OCI-LY1 (cell line): ENCODE measurements around the gene RASSF4.

ENCODE experiments used
- H2AFZ ChIP-seq: fragments of 200-600 bp; sonication (generic), shearing (Covaris generic); 2 replicates; pipeline ENCODE4 v1.6.0; 2014; ENCODE audit warnings: antibody characterized with exemption, mild to moderate bottlenecking, low read length
- H3F3A ChIP-seq: fragments of 200-600 bp; sonication (generic), shearing (Covaris generic); 2 replicates; pipeline ENCODE4 v1.6.0; 2014; ENCODE audit warnings: mild to moderate bottlenecking, antibody characterized with exemption, low read length, moderate library complexity; ENCODE audit not compliant: insufficient read depth
- H3K27ac ChIP-seq: fragments of 200-600 bp; sonication (generic); 2 replicates; pipeline ENCODE4 v1.5.1; 2014; ENCODE audit warnings: low read length, mixed run types, mild to moderate bottlenecking, low read depth; ENCODE audit not compliant: poor library complexity, severe bottlenecking
- H3K27me3 ChIP-seq: fragments of 200-600 bp; sonication (generic); 2 replicates; pipeline ENCODE4 v1.6.0; 2014; ENCODE audit warnings: antibody characterized with exemption, mild to moderate bottlenecking, low read length, moderate library complexity; ENCODE audit not compliant: insufficient read depth
- H3K36me3 ChIP-seq: fragments of 200-600 bp; sonication (generic); 2 replicates; pipeline ENCODE4 v1.6.1; 2014; ENCODE audit warnings: mild to moderate bottlenecking, antibody characterized with exemption, low read length, moderate library complexity, mixed read lengths; ENCODE audit not compliant: insufficient read depth
- H3K4me1 ChIP-seq: fragments of 200-600 bp; sonication (generic); 2 replicates; pipeline ENCODE4 v1.5.1; 2014; ENCODE audit warnings: mild to moderate bottlenecking, low read length, moderate library complexity; ENCODE audit not compliant: insufficient read depth, severe bottlenecking
- H3K4me2 ChIP-seq: fragments of 200-600 bp; sonication (generic), shearing (Covaris generic); 2 replicates; pipeline ENCODE4 v1.6.1; 2014; ENCODE audit warnings: low read length
- H3K4me3 ChIP-seq: fragments of 200-600 bp; sonication (generic); 2 replicates; pipeline ENCODE4 v1.5.1; 2014; ENCODE audit warnings: low read length, low read depth, mild to moderate bottlenecking, mixed read lengths; ENCODE audit not compliant: poor library complexity, severe bottlenecking
- H3K79me2 ChIP-seq: fragments of 200-600 bp; shearing (Covaris generic); 2 replicates; pipeline ENCODE4 v1.6.1; 2016; ENCODE audit warnings: mixed run types, low read length, mixed read lengths; ENCODE audit not compliant: insufficient read depth
- H3K9ac ChIP-seq: fragments of 200-600 bp; sonication (generic), shearing (Covaris generic); 2 replicates; pipeline ENCODE4 v1.6.1; 2014; ENCODE audit warnings: mild to moderate bottlenecking, low read length, mixed read lengths
- H3K9me2 ChIP-seq: fragments of 200-600 bp; sonication (generic), shearing (Covaris generic); 2 replicates; pipeline ENCODE4 v1.6.1; 2014; ENCODE audit warnings: low read depth, mild to moderate bottlenecking, low read length, mixed read lengths
- H3K9me3 ChIP-seq: fragments of 200-600 bp; shearing (Covaris generic); 2 replicates; pipeline ENCODE4 v1.6.1; 2014; ENCODE audit warnings: low read length, mixed read lengths
- H4K20me1 ChIP-seq: fragments of 200-600 bp; sonication (generic), shearing (Covaris generic); 2 replicates; pipeline ENCODE4 v1.6.0; 2016; ENCODE audit warnings: mild to moderate bottlenecking, low read length; ENCODE audit not compliant: insufficient read depth
- CTCF ChIP-seq: fragments of 200-600 bp; sonication (generic), shearing (Covaris generic); IDR thresholded peaks from 2 replicates; pipeline ENCODE4 v1.5.1; 2017; ENCODE audit warnings: mild to moderate bottlenecking, antibody characterized with exemption, low read length, moderate library complexity, mixed read lengths
- EZH2 ChIP-seq: fragments of 200-600 bp; sonication (generic), shearing (Covaris generic); IDR thresholded peaks from 2 replicates; pipeline ENCODE4 v1.8.0; 2017; ENCODE audit warnings: borderline replicate concordance, mixed run types, mild to moderate bottlenecking, antibody characterized with exemption, low read length, moderate library complexity, mixed read lengths

RASSF4 gene

GRCh38 chr10:44935201-44935965 lies 24.2 kb upstream of the RASSF4 start:
- Histone ChIP-seq H3K9me3 (no peaks in the 10 kb centered on the region), H4K20me1 (no peaks in the 10 kb centered on the region), H3K4me3 (no peak overlapping the region), H3K36me3 (no peaks in the 10 kb centered on the region), H3K27me3 (no peaks in the 10 kb centered on the region; the same call in 1 of the 2 replicates), H3K9me2 (no peaks in the 10 kb centered on the region), H3K4me1 (no peaks in the 10 kb centered on the region), H3K4me2 (no peak overlapping the region), H3K79me2 (no peaks in the 10 kb centered on the region), H3K9ac (no peak overlapping the region), H3F3A (no peaks in the 10 kb centered on the region), H2AFZ (no peak overlapping the region), H3K27ac (no peak overlapping the region)
- TF ChIP-seq EZH2 = no peak
- no peak for TF ChIP-seq CTCF

GRCh38 chr10:44935966-44936295 lies 23.7 kb upstream of the RASSF4 start:
- Histone ChIP-seq H2AFZ (no peak overlapping the region), H3K27ac (no peak overlapping the region), H3K36me3 (no peaks in the 10 kb centered on the region), H3K27me3 (no peaks in the 10 kb centered on the region; the same call in 1 of the 2 replicates), H3F3A (no peaks in the 10 kb centered on the region), H3K4me1 (no peaks in the 10 kb centered on the region), H3K9me3 (no peaks in the 10 kb centered on the region), H4K20me1 (no peaks in the 10 kb centered on the region), H3K9me2 (no peaks in the 10 kb centered on the region), H3K79me2 (no peaks in the 10 kb centered on the region), H3K9ac (no peak overlapping the region), H3K4me3 (no peak overlapping the region), H3K4me2 (no peak overlapping the region)
- TF ChIP-seq EZH2 (no peak), CTCF (no peak)

GRCh38 chr10:44936314-44936975 lies 23.2 kb upstream of the RASSF4 start:
- Histone ChIP-seq H3K27ac (no peak overlapping the region), H2AFZ (no peak overlapping the region), H4K20me1 (no peaks in the 10 kb centered on the region), H3K9me2 (no peaks in the 10 kb centered on the region), H3F3A (no peaks in the 10 kb centered on the region), H3K4me3 (no peak overlapping the region), H3K79me2 (no peaks in the 10 kb centered on the region), H3K9ac (no peak overlapping the region), H3K36me3 (no peaks in the 10 kb centered on the region), H3K4me1 (no peaks in the 10 kb centered on the region), H3K27me3 (no peaks in the 10 kb centered on the region; the same call in 1 of the 2 replicates), H3K4me2 (no peak overlapping the region), H3K9me3 (no peaks in the 10 kb centered on the region)
- TF ChIP-seq EZH2 (no peak), CTCF (no peak)
